HG02588 (cell line): Measurements from ENCODE around the gene TBXAS1.
A peak's percentile ranks its signal among the peaks of the same experiment; 100 is the strongest.
"Not testable (repeated sequence)": the region's sequence is repeated elsewhere in the genome, so short reads cannot be mapped to it uniquely, and the experiment has no call there.

Source experiments
- ATAC-seq: cut with Tn5 transposase; IDR thresholded peaks from one replicate; pipeline ENCODE4 v1.9.1; 2021; ENCODE audit warnings: mild to moderate bottlenecking, moderate library complexity; ENCODE audit not compliant: unreplicated experiment

Gene TBXAS1

GRCh38 chr7:139913021-139913844 is 84.2 kb downstream of the TBXAS1 start:
- no peak for ATAC-seq

- no peak for ATAC-seq
These were observed 84.7 kb downstream of the TBXAS1 start for GRCh38 chr7:139913845-139914135.

- ATAC-seq = no peak
These were observed 85.5 kb downstream of the TBXAS1 start for GRCh38 chr7:139914306-139915267.

- ATAC-seq = no peak
These were observed 86.3 kb downstream of the TBXAS1 start for GRCh38 chr7:139915268-139915863.

GRCh38 chr7:139915864-139916716 is 87.0 kb downstream of the TBXAS1 start:
- peak; percentile 86 for ATAC-seq

- peak; percentile 66 for ATAC-seq
These were observed 87.8 kb downstream of the TBXAS1 start for GRCh38 chr7:139916717-139917395.

- ATAC-seq = no peak
These were observed 88.8 kb downstream of the TBXAS1 start for GRCh38 chr7:139917851-139918250.

GRCh38 chr7:139918480-139918879 is 89.4 kb downstream of the TBXAS1 start:
- ATAC-seq = no peak

GRCh38 chr7:139923090-139923489 is 94.0 kb downstream of the TBXAS1 start:
- ATAC-seq = no peak

- no peak for ATAC-seq
These were observed 95.4 kb downstream of the TBXAS1 start for GRCh38 chr7:139924461-139924860.

GRCh38 chr7:139929221-139929620 is 100.2 kb downstream of the TBXAS1 start:
- not testable (repeated sequence) for ATAC-seq

GRCh38 chr7:139930286-139930965 is 101.4 kb downstream of the TBXAS1 start:
- no peak for ATAC-seq

GRCh38 chr7:139931190-139931934 is 102.3 kb downstream of the TBXAS1 start:
- no peak for ATAC-seq

GRCh38 chr7:139932531-139932930 is 103.5 kb downstream of the TBXAS1 start:
- ATAC-seq = no peak

GRCh38 chr7:139936760-139937310 is 107.8 kb downstream of the TBXAS1 start:
- no peak for ATAC-seq

GRCh38 chr7:139937715-139938114 is 108.7 kb downstream of the TBXAS1 start:
- no peak for ATAC-seq

GRCh38 chr7:139940866-139941265 is 111.8 kb downstream of the TBXAS1 start:
- no peak for ATAC-seq

- no peak for ATAC-seq
These were observed 112.4 kb downstream of the TBXAS1 start for GRCh38 chr7:139941421-139941820.
